Prostate gland (tissue), 2 donors: ENCODE results near the gene CFAP100. TPM values are rescaled to one million over a fixed set of nuclear protein-coding genes. Genes with fewer than 3 reads are reported as not detected.

ENCODE experiments used
- DNase-seq: peaks from one replicate; pipeline ENCODE4 v3.0.0-alpha.2; 2019; ENCODE audit warnings: low spot score
- H3K27ac ChIP-seq, 2 donors: fragments of 200-600 bp; sonication (generic); 2 replicates each; pipeline ENCODE4 v1.5.1; 2017 to 2019
- H3K27me3 ChIP-seq: fragments of 200-600 bp; sonication (generic); replicated peaks from 2 replicates; pipeline ENCODE4 v1.5.1; 2019; ENCODE audit not compliant: insufficient read depth
- H3K36me3 ChIP-seq, 2 donors: fragments of 200-600 bp; sonication (generic); 1 replicate in 1 of 2; 2 replicates in 1 of 2; pipeline versions ENCODE4 v1.5.1 to v1.8.1; 2017 to 2019
- H3K4me1 ChIP-seq: fragments of 200-600 bp; sonication (generic); replicated peaks from 2 replicates; pipeline ENCODE4 v1.5.1; 2019
- H3K4me3 ChIP-seq, 2 donors: fragments of 200-600 bp; sonication (generic); 2 replicates each; pipeline ENCODE4 v1.5.1; 2017 to 2019
- H3K9me3 ChIP-seq: fragments of 200-600 bp; sonication (generic); 2 replicates; pipeline ENCODE4 v1.5.1; 2017
- POLR2A ChIP-seq: fragments of 450-650 bp; IDR thresholded peaks from one replicate; pipeline ENCODE4 v1.6.1; 2016; ENCODE audit warnings: antibody characterized with exemption, mild to moderate bottlenecking
- POLR2AphosphoS5 ChIP-seq: sonication (generic); formaldehyde crosslinking; IDR thresholded peaks from one replicate; pipeline ENCODE4 v1.6.1; 2017; ENCODE audit warnings: antibody characterized with exemption
- WGBS: methylation state at CpG from one replicate; pipeline ENCODE4 v1.1.5; 2018; 5-methylcytosine and 5-hydroxymethylcytosine counted together
- intact Hi-C: fragments of 100-400 bp; cut with DNase I; formaldehyde crosslinking; loops from one replicate; pipeline ENCODE4 v1.14.2; 2022
- total RNA-seq, 2 donors: library from RNA; depleted of rRNA; stranded (reverse); fragments of >200 nt; gene quantifications; one replicate each; pipeline ENCODE4 v1.1.0, GENCODE V29; 2016
- TF ChIP-seq, protein P1 (sequence below), 4 experiments: fragments of 200-600 bp in 2 of 4; fragments of 450-650 bp in 2 of 4; sonication (generic) in 2 of 4; IDR thresholded peaks; 1 replicate in 3 of 4; 2 replicates in 1 of 4; pipeline ENCODE4 v1.5.1; 2016 to 2019; ENCODE audit warnings: antibody characterized with exemption in 4 of 4, mild to moderate bottlenecking in 2 of 4, moderate library complexity in 2 of 4

CFAP100 gene
- total RNA-seq, 2 donors from 2014 or later: 2.3 TPM; not detected in 1

DNA sequence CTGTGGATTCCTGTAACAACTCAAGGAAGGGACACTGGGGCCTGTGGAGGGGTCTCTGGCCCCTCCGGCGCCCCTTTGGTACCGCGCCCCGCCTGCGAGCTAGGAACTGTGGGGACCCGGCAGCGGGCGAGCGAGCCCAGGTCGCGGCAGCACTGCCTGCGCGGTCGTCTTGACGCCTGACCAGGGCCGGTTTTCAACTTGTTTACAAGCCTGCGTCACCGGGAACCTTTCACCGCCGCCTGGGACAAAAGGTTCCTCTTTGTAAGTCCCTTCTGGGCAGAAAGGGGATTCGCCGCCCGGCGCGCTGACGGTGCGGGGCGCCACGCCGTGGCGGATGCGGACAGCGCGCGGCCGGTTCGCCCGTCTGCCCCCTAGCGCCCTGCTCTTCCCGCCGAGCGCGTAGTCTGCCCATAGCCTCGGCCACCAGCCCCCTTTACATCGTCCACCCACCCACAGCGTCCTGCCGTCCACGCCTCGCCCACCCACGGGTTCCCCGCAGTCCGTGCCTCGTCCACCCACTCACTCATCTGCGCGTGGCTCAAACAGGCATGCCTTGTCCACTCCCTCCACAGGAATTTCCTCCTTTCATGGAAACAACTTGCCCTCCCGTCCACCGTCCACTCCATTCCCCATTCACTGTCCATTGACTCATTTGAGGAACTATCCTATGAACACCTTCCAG, 5.5 kb upstream of the CFAP100 start:
- H3K4me1 ChIP-seq: no peaks in the 10 kb centered on the region
- peak; percentile 92 for DNase-seq
- H3K27ac ChIP-seq: peak overlapping the region; percentile 36 to 65
- no peaks in the 10 kb centered on the region for H3K27me3 ChIP-seq
- intact Hi-C loops: loop anchor here (1.0 to 5.0 kb wide), 3 partner anchors 33 to 257 kb away; no protein-coding TSS in a partner anchor
- peak; percentile 56 for TF ChIP-seq POLR2A
- TF ChIP-seq, protein P1, sequence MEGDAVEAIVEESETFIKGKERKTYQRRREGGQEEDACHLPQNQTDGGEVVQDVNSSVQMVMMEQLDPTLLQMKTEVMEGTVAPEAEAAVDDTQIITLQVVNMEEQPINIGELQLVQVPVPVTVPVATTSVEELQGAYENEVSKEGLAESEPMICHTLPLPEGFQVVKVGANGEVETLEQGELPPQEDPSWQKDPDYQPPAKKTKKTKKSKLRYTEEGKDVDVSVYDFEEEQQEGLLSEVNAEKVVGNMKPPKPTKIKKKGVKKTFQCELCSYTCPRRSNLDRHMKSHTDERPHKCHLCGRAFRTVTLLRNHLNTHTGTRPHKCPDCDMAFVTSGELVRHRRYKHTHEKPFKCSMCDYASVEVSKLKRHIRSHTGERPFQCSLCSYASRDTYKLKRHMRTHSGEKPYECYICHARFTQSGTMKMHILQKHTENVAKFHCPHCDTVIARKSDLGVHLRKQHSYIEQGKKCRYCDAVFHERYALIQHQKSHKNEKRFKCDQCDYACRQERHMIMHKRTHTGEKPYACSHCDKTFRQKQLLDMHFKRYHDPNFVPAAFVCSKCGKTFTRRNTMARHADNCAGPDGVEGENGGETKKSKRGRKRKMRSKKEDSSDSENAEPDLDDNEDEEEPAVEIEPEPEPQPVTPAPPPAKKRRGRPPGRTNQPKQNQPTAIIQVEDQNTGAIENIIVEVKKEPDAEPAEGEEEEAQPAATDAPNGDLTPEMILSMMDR (IDR thresholded peaks at IDR 0.05): peak; percentile 92 to 99 (median 98)
- peak; percentile 88 for TF ChIP-seq POLR2AphosphoS5
- no peaks in the 10 kb centered on the region for H3K36me3 ChIP-seq
- no peaks in the 10 kb centered on the region for H3K9me3 ChIP-seq
- WGBS: 3% methylated on average over 58 of the region's 58 CpGs
- peak overlapping the region; percentile 16 to 20 for H3K4me3 ChIP-seq

- 71% methylated on average over 17 of the region's 17 CpGs for WGBS
- no peak overlapping the region for H3K4me3 ChIP-seq
- DNase-seq: no peak
- intact Hi-C loops: loop anchor here (1.0 to 5.0 kb wide), 3 partner anchors 33 to 257 kb away; no protein-coding TSS in a partner anchor
- H3K27ac ChIP-seq: no peak overlapping the region
- TF ChIP-seq, protein P1 (IDR thresholded peaks at IDR 0.05): no peak
- TF ChIP-seq POLR2AphosphoS5 (no peak), POLR2A (no peak)
- H3K9me3 ChIP-seq: no peaks in the 10 kb centered on the region
- H3K4me1 ChIP-seq: no peaks in the 10 kb centered on the region
- H3K36me3 ChIP-seq: no peaks in the 10 kb centered on the region
- no peaks in the 10 kb centered on the region for H3K27me3 ChIP-seq
Measured at GRCh38 chr3:126389794-126390146, 4.9 kb upstream of the CFAP100 start.

GRCh38 chr3:126390201-126390600, 4.5 kb upstream of the CFAP100 start:
- H3K27ac ChIP-seq: no peak overlapping the region
- H3K27me3 ChIP-seq: no peaks in the 10 kb centered on the region
- 95% methylated on average over 15 of the region's 15 CpGs for WGBS
- no peak overlapping the region for H3K4me3 ChIP-seq
- no peaks in the 10 kb centered on the region for H3K36me3 ChIP-seq
- H3K4me1 ChIP-seq: no peaks in the 10 kb centered on the region
- intact Hi-C loops: no loop called here
- DNase-seq: no peak
- TF ChIP-seq POLR2AphosphoS5: no peak
- TF ChIP-seq POLR2A: no peak
- TF ChIP-seq, protein P1 (IDR thresholded peaks at IDR 0.05): no peak
- no peaks in the 10 kb centered on the region for H3K9me3 ChIP-seq

DNA sequence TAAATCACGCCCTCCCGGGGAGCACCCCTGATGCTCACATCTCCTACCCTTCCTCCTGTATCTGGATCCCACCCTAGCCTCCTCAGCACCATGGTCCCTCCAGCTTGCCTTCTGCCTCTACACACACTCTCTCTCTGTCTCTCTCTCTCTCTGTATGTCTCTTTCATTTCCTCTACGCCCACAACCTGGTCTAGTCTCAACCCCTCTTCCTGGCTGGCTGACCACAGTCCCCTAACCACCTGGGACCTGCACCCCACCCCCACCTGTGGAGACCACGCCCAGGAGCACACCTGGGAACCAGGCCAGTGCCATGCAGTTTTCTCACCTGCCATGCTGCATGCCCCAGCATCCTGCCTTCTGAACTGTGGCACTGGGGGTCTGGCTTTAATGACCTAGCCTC, 4.0 kb upstream of the CFAP100 start:
- Histone ChIP-seq H3K27ac (no peak overlapping the region), H3K36me3 (no peaks in the 10 kb centered on the region), H3K27me3 (no peaks in the 10 kb centered on the region), H3K4me1 (no peaks in the 10 kb centered on the region), H3K9me3 (no peaks in the 10 kb centered on the region), H3K4me3 (no peak overlapping the region)
- TF ChIP-seq, protein P1 (IDR thresholded peaks at IDR 0.05): no peak
- TF ChIP-seq POLR2AphosphoS5 (no peak), POLR2A (no peak)
- 86% methylated on average over 4 of the region's 4 CpGs for WGBS
- intact Hi-C loops: no loop called here
- no peak for DNase-seq

- TF ChIP-seq POLR2A (no peak), POLR2AphosphoS5 (no peak)
- TF ChIP-seq, protein P1 (IDR thresholded peaks at IDR 0.05): no peak
- intact Hi-C loops: no loop called here
Measured at GRCh38 chr3:126391631-126392030, 3.1 kb upstream of the CFAP100 start.

More at GRCh38 chr3:126391631-126392030, 3.1 kb upstream of the CFAP100 start:
- H3K9me3 ChIP-seq: no peaks in the 10 kb centered on the region
- no peaks in the 10 kb centered on the region for H3K27me3 ChIP-seq
- H3K27ac ChIP-seq: no peak overlapping the region
- no peak overlapping the region for H3K4me3 ChIP-seq
- DNase-seq: no peak
- H3K36me3 ChIP-seq: no peaks in the 10 kb centered on the region
- no peaks in the 10 kb centered on the region for H3K4me1 ChIP-seq
- 39% methylated on average over 1 of the region's 1 CpG for WGBS
